Activated naive CD4-positive, alpha-beta T cell treated with anti-CD3 and anti-CD28 coated beads, Interleukin-2, amount 50 U/mL, for 24 hours (primary cell): ENCODE data around the gene CDKN1A.
"Not testable (repeated sequence)": the region's sequence is repeated elsewhere in the genome, so short reads cannot be mapped to it uniquely, and the experiment has no call there.

Experiments
- H3K27ac Mint-ChIP-seq: one replicate; pipeline ENCODE4 v1.8.0; 2021; ENCODE audit warnings: mild to moderate bottlenecking, mixed read lengths
- H3K27me3 Mint-ChIP-seq: one replicate; pipeline ENCODE4 v1.8.0; 2021; ENCODE audit warnings: mixed read lengths
- H3K36me3 Mint-ChIP-seq: one replicate; pipeline ENCODE4 v1.8.0; 2021; ENCODE audit warnings: mixed read lengths
- H3K4me1 Mint-ChIP-seq: one replicate; pipeline ENCODE4 v1.8.0; 2021; ENCODE audit warnings: mixed read lengths
- H3K4me3 Mint-ChIP-seq: one replicate; pipeline ENCODE4 v1.8.0; 2021; ENCODE audit warnings: mild to moderate bottlenecking, mixed read lengths
- H3K9me3 Mint-ChIP-seq: one replicate; pipeline ENCODE4 v1.8.0; 2021; ENCODE audit warnings: mixed read lengths

The CDKN1A gene

DNA sequence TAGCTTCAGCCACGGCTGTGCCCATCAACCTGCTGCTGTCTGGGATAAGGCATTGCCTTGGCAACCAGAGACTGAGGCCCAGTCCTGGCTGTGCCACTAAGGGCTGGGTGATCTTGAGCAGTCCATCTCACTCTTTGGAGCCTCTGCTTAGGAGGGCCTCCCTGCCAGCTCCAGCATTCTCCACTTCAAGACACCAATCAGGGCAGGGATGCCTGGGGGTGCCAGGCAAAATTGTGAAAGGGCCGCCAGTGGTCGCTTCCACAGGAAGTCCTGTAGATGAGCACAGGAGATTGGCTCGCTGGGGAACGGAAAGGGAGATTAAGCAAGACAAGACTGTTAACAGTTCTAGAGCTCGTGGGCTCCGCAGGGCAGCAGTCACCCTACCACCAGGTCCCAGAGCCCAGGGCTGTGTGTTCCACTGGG, 19.0 kb downstream of the CDKN1A start, which contains the start of gene RAB44:
Gene RAB44, plus strand, starts transcription at position 346 of the 423 bp plus-strand sequence. CDS start 6,410 bp downstream, outside the sequence.
- Mint-ChIP-seq H3K9me3 (no peaks in the 10 kb centered on the region), H3K27ac (no peak within 1 kb of the TSS), H3K4me3 (no peak within 1 kb of the TSS), H3K27me3 (no peaks in the 10 kb centered on the region), H3K4me1 (peaks cover 8% of the 10 kb centered on the region), H3K36me3 (no peaks in the 10 kb centered on the region)

DNA sequence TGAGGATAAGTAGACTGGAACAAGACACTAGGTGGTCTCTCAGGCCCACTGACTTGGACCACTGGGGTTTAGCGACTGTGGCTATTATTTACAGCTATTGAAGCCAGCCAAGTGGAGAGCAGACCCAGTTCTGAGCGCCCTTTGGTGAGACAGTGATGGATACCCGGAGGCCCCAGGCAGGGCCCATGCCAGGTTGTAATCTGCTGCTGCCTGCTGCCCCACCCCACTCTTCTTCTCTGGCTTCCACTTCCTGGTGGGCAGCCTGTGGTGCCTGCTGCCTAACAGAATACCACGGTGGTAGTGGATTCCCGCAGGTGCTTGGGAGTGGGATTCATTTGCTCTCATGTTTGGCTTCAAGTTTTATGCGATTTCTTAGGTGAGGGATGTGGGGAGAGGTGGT, 19.7 kb downstream of the CDKN1A start:
- H3K9me3 Mint-ChIP-seq: no peaks in the 10 kb centered on the region
- no peaks in the 10 kb centered on the region for H3K27me3 Mint-ChIP-seq
- no peak overlapping the region for H3K4me3 Mint-ChIP-seq
- H3K36me3 Mint-ChIP-seq: no peaks in the 10 kb centered on the region
- peaks cover 4% of the 10 kb centered on the region for H3K4me1 Mint-ChIP-seq
- H3K27ac Mint-ChIP-seq: no peak overlapping the region

DNA sequence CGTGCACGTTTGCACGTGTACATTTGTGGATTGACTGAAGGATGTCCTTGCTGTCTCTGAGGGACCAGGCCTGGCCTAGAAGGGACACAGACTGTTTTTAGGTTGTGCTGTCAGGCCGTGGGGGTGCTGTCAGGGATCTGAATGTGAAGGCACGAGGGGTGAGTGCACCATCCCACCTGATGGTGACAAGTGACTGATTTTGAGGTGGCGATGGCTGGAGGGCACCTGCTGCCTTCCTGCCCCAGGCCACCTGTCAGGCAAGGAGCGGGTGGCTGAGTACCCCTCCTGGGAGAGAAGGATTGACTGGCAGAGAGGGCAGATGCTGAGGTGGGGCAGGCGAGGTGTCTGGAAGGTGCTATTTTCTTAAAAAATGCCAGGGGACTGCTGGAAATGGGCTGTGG, 20.4 kb downstream of the CDKN1A start:
- Mint-ChIP-seq H3K27ac (no peak overlapping the region), H3K4me3 (no peak overlapping the region), H3K9me3 (no peaks in the 10 kb centered on the region), H3K4me1 (peaks cover 4% of the 10 kb centered on the region), H3K36me3 (no peaks in the 10 kb centered on the region), H3K27me3 (no peaks in the 10 kb centered on the region)

DNA sequence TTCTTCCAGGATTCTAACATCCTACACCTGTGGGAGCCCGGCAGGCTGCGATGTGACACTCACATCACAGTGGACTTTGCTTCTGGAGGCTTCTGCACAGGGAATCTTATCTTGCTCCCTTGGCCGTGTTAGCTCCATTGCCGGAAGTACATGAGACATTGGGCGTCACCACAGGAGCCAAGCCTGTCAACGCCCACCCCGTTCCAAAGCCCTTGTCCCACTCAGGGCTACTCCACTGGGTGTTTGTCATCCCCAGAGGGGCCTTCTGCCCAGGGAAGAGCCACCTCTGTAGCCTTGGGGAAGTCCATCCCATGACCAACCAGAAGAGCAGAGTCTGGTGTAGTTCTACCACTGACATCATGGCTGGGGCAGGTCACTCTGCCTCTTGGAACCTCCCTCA, 20.8 kb downstream of the CDKN1A start:
- H3K27me3 Mint-ChIP-seq: no peaks in the 10 kb centered on the region
- peaks cover 4% of the 10 kb centered on the region for H3K4me1 Mint-ChIP-seq
- no peaks in the 10 kb centered on the region for H3K36me3 Mint-ChIP-seq
- H3K4me3 Mint-ChIP-seq: no peak overlapping the region
- no peaks in the 10 kb centered on the region for H3K9me3 Mint-ChIP-seq
- no peak overlapping the region for H3K27ac Mint-ChIP-seq

DNA sequence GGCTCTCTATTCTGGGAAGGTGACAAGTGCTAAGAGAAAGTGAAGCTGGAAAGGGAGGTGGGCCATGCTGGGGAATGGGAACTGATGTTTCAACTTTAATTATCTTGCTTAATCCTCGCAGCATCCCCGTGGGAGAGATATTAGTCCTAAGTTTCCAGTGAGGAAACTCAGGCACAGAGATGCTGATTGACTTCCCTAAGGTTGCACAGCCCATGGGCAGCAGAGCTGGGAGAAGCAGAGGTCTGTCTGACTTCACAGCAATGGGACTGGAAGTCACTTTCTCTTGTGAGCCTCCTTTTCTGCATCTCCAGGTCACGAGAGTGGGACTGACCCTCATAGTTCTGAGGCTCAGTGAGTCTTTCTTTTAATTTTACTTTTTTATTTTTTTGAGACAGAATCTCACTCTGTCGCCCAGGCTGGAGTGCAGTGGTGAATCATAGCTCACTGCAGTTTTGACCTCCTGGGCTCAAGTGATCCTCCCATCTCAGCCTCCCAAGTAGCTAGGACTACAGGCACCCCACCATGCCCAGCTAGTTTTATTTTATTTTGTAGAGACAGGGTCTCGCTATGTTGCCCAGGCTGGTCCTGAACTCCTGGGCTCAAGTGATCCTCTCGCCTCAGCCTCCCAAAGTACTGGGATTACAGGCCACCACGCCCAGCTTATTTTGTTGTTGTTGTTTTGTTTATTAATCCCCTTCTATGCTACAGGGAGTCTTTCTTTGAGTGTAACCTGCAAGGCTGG, 21.7 kb downstream of the CDKN1A start:
- H3K27me3 Mint-ChIP-seq: no peaks in the 10 kb centered on the region
- no peak overlapping the region for H3K27ac Mint-ChIP-seq
- no peaks in the 10 kb centered on the region for H3K9me3 Mint-ChIP-seq
- H3K4me1 Mint-ChIP-seq: peaks cover 3% of the 10 kb centered on the region
- H3K4me3 Mint-ChIP-seq: no peak overlapping the region
- no peaks in the 10 kb centered on the region for H3K36me3 Mint-ChIP-seq

DNA sequence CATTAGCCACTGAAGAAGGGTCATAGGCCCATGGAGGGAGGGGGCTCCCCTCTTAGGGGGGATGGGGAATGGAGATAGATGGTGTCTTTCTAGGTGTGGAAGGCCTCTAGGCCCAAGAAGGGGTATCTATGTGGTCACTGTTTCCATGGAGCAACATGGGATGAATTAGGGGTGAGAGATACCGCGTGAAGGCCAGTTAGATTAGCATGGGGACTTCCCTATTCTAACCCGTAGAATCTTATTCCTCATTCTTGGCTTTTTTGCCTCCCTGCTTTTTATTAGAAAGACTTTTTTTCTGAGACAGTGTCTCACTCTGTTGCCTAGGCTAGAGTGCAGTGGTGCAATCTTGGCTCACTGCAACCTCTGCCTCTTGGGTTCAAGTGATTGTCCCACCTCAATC, 22.3 kb downstream of the CDKN1A start:
- no peaks in the 10 kb centered on the region for H3K4me1 Mint-ChIP-seq
- H3K9me3 Mint-ChIP-seq: no peaks in the 10 kb centered on the region
- no peaks in the 10 kb centered on the region for H3K36me3 Mint-ChIP-seq
- no peaks in the 10 kb centered on the region for H3K27me3 Mint-ChIP-seq
- no peak overlapping the region for H3K4me3 Mint-ChIP-seq
- H3K27ac Mint-ChIP-seq: no peak overlapping the region

DNA sequence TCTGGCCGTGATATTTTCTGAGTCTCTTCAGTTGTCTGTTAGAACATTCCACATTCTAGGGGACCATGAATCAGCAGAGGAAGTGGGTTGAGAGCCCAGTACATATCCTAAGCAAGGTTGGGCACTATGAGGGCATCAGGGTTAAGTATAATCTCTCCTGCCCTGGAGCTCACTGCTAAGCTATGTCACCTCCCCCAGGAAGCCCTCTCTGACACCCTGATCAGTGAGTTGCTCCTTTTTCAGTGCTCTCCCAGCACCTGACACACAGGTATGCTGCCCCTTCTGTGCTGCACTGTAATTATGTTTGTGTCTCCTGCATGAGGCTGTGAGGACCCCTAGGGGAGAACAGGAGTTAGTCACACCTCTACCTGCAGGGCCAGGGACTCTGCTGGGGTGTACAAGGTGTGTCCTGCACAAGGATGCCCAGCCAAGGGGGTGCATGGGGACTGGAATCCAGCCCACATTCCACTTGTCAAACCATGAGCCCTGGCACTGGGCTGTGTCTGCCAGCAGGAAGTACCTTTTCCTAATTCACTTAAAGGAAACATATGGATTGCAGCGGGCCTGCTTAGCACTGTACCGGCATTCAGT, 23.0 kb downstream of the CDKN1A start:
- H3K4me1 Mint-ChIP-seq: no peaks in the 10 kb centered on the region
- H3K27me3 Mint-ChIP-seq: no peaks in the 10 kb centered on the region
- H3K4me3 Mint-ChIP-seq: no peak overlapping the region
- no peak overlapping the region for H3K27ac Mint-ChIP-seq
- H3K36me3 Mint-ChIP-seq: no peaks in the 10 kb centered on the region
- no peaks in the 10 kb centered on the region for H3K9me3 Mint-ChIP-seq

DNA sequence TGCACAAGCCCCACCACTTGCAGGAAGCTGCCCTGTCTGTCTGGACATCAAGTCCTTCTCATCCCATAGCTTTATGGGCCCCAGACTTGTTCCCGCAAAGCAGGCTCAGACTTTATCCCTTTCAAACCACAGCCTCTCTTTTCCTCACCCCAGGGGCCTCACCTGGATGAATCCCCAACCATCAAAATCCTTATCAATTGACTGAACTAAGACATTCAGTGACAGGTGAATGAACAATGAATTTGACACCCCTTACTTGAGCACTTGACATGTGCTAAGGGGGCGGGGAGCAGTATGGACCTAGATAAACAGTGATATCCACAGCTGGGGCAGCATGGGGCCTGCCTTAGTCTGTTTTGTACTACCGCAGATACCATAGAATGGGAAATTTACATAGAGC, 24.1 kb downstream of the CDKN1A start:
- no peak overlapping the region for H3K27ac Mint-ChIP-seq
- H3K36me3 Mint-ChIP-seq: no peaks in the 10 kb centered on the region
- H3K4me3 Mint-ChIP-seq: no peak overlapping the region
- no peaks in the 10 kb centered on the region for H3K4me1 Mint-ChIP-seq
- H3K9me3 Mint-ChIP-seq: no peaks in the 10 kb centered on the region
- no peaks in the 10 kb centered on the region for H3K27me3 Mint-ChIP-seq

DNA sequence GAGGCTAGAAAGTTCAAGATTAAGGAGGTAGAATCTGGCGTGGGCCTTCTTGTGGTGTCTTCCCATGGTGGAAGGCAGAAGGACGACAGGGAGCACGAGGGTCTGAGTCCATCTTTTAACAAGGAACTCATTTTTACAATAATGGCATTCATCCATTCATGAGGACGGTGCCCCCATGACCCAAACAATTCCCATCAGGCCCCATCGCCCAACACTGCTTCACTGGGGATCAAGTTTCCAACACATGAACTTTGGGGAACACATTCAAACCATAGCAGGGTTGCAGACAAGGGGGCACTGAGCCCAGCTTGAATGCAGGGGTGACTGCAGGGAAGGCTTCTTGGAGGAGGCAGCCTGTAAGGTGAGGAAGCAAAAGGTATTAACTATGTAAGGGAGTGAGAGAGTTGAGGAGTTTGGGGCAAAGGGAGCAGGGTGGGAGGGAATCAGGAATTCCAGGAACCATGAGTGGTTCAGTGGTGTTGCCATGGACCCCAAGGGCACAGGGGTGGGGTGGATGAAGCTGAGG, 24.6 kb downstream of the CDKN1A start:
- H3K27me3 Mint-ChIP-seq: no peaks in the 10 kb centered on the region
- H3K9me3 Mint-ChIP-seq: no peaks in the 10 kb centered on the region
- H3K4me1 Mint-ChIP-seq: no peaks in the 10 kb centered on the region
- H3K4me3 Mint-ChIP-seq: no peak overlapping the region
- H3K36me3 Mint-ChIP-seq: no peaks in the 10 kb centered on the region
- peak overlapping the region; percentile 25 for H3K27ac Mint-ChIP-seq

DNA sequence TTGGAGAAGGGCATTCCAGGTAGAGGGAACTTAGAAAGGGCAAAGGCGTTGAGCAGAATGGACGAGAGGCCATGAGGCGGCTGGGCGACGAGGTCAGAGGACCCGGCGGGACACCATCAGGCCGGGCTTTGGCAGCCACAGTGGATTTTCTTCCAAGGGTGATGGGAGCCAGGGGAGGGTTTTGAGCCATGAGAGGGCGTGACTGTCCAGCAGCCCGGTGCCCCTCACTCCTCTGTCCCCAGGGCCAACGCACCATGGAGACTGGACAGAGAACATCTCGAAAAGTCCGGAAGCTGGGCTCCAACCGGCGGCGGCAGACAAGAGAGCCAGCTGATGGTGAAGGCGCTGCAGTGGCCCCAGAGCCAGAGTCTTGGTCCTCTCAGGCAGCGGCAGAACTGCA, 25.5 kb downstream of the CDKN1A start:
- H3K27ac Mint-ChIP-seq: no peak overlapping the region
- no peaks in the 10 kb centered on the region for H3K36me3 Mint-ChIP-seq
- no peaks in the 10 kb centered on the region for H3K4me1 Mint-ChIP-seq
- no peaks in the 10 kb centered on the region for H3K9me3 Mint-ChIP-seq
- no peaks in the 10 kb centered on the region for H3K27me3 Mint-ChIP-seq
- no peak overlapping the region for H3K4me3 Mint-ChIP-seq

DNA sequence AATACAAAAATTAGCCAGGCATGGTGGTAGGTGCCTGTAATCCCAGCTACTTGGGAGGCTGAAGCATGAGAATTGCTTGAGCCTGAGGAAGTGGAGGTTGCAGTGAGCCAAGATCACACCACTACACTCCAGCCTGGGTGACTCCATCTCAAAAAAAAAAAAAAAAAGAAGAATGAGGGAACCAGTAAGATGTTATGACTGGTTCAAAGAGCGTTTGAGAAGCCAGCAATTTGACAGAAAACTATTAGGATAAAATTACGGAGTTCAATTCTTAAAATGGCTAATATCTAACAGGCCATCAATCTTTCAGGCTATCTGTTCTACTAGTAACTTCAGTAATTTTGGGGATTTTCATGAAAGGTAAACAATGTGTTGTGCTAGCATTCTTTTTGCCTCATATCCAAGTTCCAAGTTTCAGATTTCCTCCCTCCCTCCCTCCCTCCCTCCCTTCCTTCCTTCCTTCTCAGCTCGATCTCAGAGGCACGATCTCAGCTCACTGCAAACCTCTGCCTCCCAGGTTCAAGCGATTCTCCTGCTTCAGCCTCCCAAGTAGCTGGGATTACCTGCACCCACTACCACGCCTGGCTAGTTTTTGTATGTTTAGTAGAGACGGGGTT, 26.6 kb downstream of the CDKN1A start:
- not testable (repeated sequence) for H3K4me1 Mint-ChIP-seq, H3K36me3 Mint-ChIP-seq, H3K27me3 Mint-ChIP-seq, H3K27ac Mint-ChIP-seq, H3K4me3 Mint-ChIP-seq, H3K9me3 Mint-ChIP-seq

DNA sequence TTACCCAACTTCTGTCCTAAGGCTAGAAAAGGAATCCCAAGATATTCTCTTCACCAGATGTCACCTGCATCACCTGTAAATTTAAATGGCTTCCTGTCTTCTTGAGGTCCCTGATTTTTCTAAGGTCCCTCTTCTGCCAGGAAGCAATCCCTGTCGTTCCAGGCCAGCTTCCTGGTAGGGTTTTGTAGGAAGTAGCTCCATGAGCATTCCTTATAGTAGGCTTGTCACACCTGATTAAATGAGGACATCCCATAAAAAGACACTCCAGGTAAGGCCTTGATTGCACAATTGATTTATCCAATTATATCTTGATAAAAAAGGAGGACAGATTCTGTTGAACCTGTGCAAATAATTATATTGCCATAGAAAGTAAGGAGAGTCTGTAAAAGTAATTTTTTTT, 27.8 kb downstream of the CDKN1A start:
- Mint-ChIP-seq H3K4me1 (no peaks in the 10 kb centered on the region), H3K9me3 (no peaks in the 10 kb centered on the region), H3K27me3 (no peaks in the 10 kb centered on the region), H3K4me3 (no peak overlapping the region), H3K36me3 (no peaks in the 10 kb centered on the region), H3K27ac (no peak overlapping the region)

DNA sequence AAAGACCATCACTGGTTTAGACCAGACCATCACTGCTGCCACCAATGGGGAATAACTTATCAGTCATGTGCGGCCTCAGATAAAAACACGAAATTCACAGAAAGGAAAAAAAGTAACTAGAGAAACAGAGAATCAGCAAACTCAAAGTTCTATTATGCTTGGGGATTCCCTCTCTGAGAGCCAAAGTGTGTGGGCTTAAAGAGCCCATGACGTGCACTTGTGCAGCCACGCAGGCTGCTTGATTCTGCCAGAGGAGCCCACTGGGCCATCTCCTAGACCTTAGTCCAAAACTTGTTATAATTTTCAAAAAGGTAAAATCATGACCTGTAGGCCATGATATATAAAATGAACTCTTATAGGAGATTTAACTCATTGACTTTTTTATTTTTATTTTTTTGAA, 34.3 kb downstream of the CDKN1A start:
- Mint-ChIP-seq H3K27me3 (no peaks in the 10 kb centered on the region), H3K27ac (no peak overlapping the region), H3K4me1 (no peaks in the 10 kb centered on the region), H3K4me3 (no peak overlapping the region), H3K9me3 (no peaks in the 10 kb centered on the region), H3K36me3 (no peaks in the 10 kb centered on the region)

DNA sequence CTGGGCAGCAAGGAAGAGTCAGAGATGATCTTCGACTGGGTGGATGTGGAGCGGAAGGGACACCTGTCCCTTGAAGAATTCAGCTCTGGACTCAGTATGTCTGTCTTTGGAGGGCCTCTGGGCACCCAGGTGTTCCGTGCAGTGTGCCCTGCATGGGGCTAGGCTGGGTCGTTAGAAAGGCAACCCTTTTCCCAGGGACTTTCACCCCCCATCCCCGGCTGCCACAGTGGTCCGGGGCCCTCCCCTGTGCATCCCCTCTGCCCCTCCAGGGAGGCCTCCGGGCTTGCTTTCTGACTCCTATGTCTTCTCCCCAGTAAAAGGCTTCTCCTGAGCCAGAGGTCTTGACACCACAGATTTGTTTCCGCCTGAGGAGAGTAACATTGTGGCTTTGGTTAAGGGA, 35.3 kb downstream of the CDKN1A start:
- Mint-ChIP-seq H3K9me3 (no peaks in the 10 kb centered on the region), H3K27me3 (no peaks in the 10 kb centered on the region), H3K36me3 (no peaks in the 10 kb centered on the region), H3K4me3 (no peak overlapping the region), H3K27ac (no peak overlapping the region), H3K4me1 (no peaks in the 10 kb centered on the region)

DNA sequence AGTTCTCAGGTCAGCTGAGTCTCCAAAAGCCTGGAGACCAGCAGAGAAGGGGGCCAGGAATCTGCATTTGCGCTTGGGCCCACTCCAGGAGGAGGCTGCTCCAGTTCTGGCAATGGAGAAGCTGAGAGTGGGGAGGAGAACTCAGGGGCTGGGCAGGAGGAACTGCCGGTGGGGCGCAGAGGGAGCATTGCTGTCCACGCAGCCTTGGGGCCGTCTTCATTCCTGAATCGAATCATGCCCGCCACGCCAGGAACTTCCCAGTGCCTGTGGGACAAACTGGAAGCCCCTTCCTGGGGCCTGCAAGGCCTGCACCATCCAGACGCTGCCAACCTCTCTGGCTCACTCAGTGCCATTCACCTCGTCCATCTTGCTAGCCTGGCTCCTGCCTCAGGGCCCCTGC, 36.0 kb downstream of the CDKN1A start:
- Mint-ChIP-seq H3K36me3 (no peaks in the 10 kb centered on the region), H3K9me3 (no peaks in the 10 kb centered on the region), H3K27me3 (no peaks in the 10 kb centered on the region), H3K4me1 (no peaks in the 10 kb centered on the region), H3K4me3 (no peak overlapping the region), H3K27ac (no peak overlapping the region)

DNA sequence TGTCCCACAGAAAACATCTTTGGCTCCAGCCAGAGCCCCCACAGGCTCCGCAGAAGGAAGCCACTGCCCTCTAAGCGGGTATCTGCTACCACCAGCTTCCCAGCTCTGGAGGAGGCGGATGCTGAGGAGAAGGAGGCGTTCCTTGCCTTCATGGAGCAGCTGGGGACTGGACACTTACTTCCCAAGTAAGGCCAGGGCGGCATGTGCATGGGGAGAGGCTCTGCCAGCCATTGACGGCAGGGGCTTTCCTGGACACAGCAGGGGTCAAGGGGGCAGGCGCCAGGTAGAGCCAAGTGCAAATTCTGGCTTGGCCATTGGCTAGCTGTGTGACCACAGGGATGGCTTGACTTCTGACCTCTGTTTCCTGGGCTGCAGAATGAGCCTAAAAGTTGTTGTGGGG, 37.0 kb downstream of the CDKN1A start:
- H3K4me1 Mint-ChIP-seq: no peaks in the 10 kb centered on the region
- no peaks in the 10 kb centered on the region for H3K36me3 Mint-ChIP-seq
- H3K9me3 Mint-ChIP-seq: no peaks in the 10 kb centered on the region

More for the DNA sequence above, 37.0 kb downstream of the CDKN1A start:
- Mint-ChIP-seq H3K27ac (no peak overlapping the region), H3K27me3 (no peaks in the 10 kb centered on the region), H3K4me3 (no peak overlapping the region)
